SKM-1 (cell line): ENCODE results near the gene CALY.

Experiments used
- DNase-seq: peaks from one replicate; lab custom pipeline; 2025; ENCODE audit not compliant: unreplicated experiment; lab: John Stamatoyannopoulos, UW

The CALY gene

GRCh38 chr10:133292919-133293809 is 43.5 kb downstream of the CALY start:
- DNase-seq: no peak

GRCh38 chr10:133289761-133290160 is 46.9 kb downstream of the CALY start:
- DNase-seq: no peak

GRCh38 chr10:133287832-133288500 is 48.7 kb downstream of the CALY start:
- no peak for DNase-seq

- DNase-seq: no peak
Observed at GRCh38 chr10:133286366-133286765, 50.3 kb downstream of the CALY start.

- DNase-seq: no peak
Observed at GRCh38 chr10:133285217-133285616, 51.5 kb downstream of the CALY start.

- DNase-seq: no peak
Observed at GRCh38 chr10:133283931-133284330, 52.8 kb downstream of the CALY start.

- DNase-seq: no peak
Observed at GRCh38 chr10:133282846-133283390, 53.8 kb downstream of the CALY start.

GRCh38 chr10:133281628-133282372 is 54.9 kb downstream of the CALY start:
- DNase-seq: no peak

- DNase-seq: no peak
Observed at GRCh38 chr10:133281084-133281483, 55.6 kb downstream of the CALY start.

GRCh38 chr10:133280391-133281059 is 56.2 kb downstream of the CALY start:
- no peak for DNase-seq

- DNase-seq: peak; percentile 66
Observed at GRCh38 chr10:133279326-133280226, 57.1 kb downstream of the CALY start.

GRCh38 chr10:133278577-133279265 is 58.0 kb downstream of the CALY start:
- DNase-seq: peak; percentile 95

- DNase-seq: peak; percentile 30
Observed at GRCh38 chr10:133277993-133278576, 58.6 kb downstream of the CALY start.

GRCh38 chr10:133277277-133277992 is 59.3 kb downstream of the CALY start:
- no peak for DNase-seq

GRCh38 chr10:133276435-133277201 is 60.1 kb downstream of the CALY start, which contains the start of gene ADAM8:
Gene ADAM8, minus strand, starts transcription at chr10:133276868. Its CDS starts 51 bp downstream, at chr10:133276817.
- no peak for DNase-seq

- DNase-seq: no peak
Observed at GRCh38 chr10:133276100-133276434, 60.6 kb downstream of the CALY start.

GRCh38 chr10:133275684-133276092 is 61.0 kb downstream of the CALY start:
- no peak for DNase-seq
